DND-41 (cell line): Measurements from ENCODE around the gene MLANA.

ENCODE experiments used
- ATAC-seq: fragments of 200-7000 bp; cut with Tn5 transposase; 3 replicates; pipeline ENCODE4 v1.9.1; 2021; ENCODE audit warnings: low read depth; ENCODE audit not compliant: insufficient read depth
- DNase-seq: peaks from one replicate; pipeline ENCODE4 v3.0.0-alpha.2; 2020
- H2AFZ ChIP-seq: 2 replicates; pipeline ENCODE4 v1.6.0; 2012; ENCODE audit warnings: low read depth, low read length
- H3K27ac ChIP-seq: 2 replicates; pipeline ENCODE4 v1.5.1; 2012; ENCODE audit warnings: low read length, inconsistent platforms
- H3K27me3 ChIP-seq: fragments of 200-600 bp; sonication (generic); 2 replicates; pipeline ENCODE4 v1.6.0; 2012; ENCODE audit warnings: low read length, mild to moderate bottlenecking, inconsistent platforms; ENCODE audit not compliant: insufficient read depth, poor library complexity
- H3K36me3 ChIP-seq: 2 replicates; pipeline ENCODE4 v1.5.1; 2012; ENCODE audit warnings: low read length, inconsistent platforms; ENCODE audit not compliant: insufficient read depth
- H3K4me1 ChIP-seq: 2 replicates; pipeline ENCODE4 v1.5.1; 2012; ENCODE audit warnings: mild to moderate bottlenecking, low read length; ENCODE audit not compliant: insufficient read depth
- H3K4me2 ChIP-seq: 2 replicates; pipeline ENCODE4 v1.6.0; 2012; ENCODE audit warnings: mild to moderate bottlenecking, moderate library complexity, low read length, inconsistent platforms; ENCODE audit not compliant: insufficient read depth
- H3K4me3 ChIP-seq, 2 experiments: fragments of 200-600 bp in 1 of 2; shearing (Covaris generic) in 1 of 2; 2 replicates each; pipeline ENCODE4 v1.5.1; 2012 to 2016; ENCODE audit warnings: inconsistent platforms in 2 of 2, low read length in 2 of 2, mild to moderate bottlenecking in 2 of 2, low read depth in 1 of 2, moderate library complexity in 1 of 2
- H3K79me2 ChIP-seq: 2 replicates; pipeline ENCODE4 v1.6.0; 2012; ENCODE audit warnings: low read length, inconsistent platforms; ENCODE audit not compliant: insufficient read depth
- H3K9ac ChIP-seq: 2 replicates; pipeline ENCODE4 v1.6.0; 2012; ENCODE audit warnings: low read depth, mild to moderate bottlenecking, inconsistent platforms, low read length, moderate library complexity
- H3K9me3 ChIP-seq: 2 replicates; pipeline ENCODE4 v1.5.1; 2012; ENCODE audit warnings: low read length, moderate library complexity, mild to moderate bottlenecking, inconsistent platforms; ENCODE audit not compliant: insufficient read depth, severe bottlenecking
- H4K20me1 ChIP-seq: 2 replicates; pipeline ENCODE4 v1.6.0; 2012; ENCODE audit warnings: low read length; ENCODE audit not compliant: insufficient read depth
- EZH2 ChIP-seq: IDR thresholded peaks from 3 replicates; pipeline ENCODE4 v1.6.1; 2012; ENCODE audit warnings: borderline replicate concordance, low read depth, mild to moderate bottlenecking, moderate library complexity, low read length, inconsistent platforms; ENCODE audit not compliant: severe bottlenecking
- TF ChIP-seq, protein P1 (sequence below): IDR thresholded peaks from 2 replicates; pipeline ENCODE4 v1.5.1; 2012; ENCODE audit warnings: borderline replicate concordance, low read length, moderate library complexity, mild to moderate bottlenecking; ENCODE audit not compliant: poor library complexity, severe bottlenecking; ENCODE audit errors: extremely low read depth

The MLANA gene

DNA sequence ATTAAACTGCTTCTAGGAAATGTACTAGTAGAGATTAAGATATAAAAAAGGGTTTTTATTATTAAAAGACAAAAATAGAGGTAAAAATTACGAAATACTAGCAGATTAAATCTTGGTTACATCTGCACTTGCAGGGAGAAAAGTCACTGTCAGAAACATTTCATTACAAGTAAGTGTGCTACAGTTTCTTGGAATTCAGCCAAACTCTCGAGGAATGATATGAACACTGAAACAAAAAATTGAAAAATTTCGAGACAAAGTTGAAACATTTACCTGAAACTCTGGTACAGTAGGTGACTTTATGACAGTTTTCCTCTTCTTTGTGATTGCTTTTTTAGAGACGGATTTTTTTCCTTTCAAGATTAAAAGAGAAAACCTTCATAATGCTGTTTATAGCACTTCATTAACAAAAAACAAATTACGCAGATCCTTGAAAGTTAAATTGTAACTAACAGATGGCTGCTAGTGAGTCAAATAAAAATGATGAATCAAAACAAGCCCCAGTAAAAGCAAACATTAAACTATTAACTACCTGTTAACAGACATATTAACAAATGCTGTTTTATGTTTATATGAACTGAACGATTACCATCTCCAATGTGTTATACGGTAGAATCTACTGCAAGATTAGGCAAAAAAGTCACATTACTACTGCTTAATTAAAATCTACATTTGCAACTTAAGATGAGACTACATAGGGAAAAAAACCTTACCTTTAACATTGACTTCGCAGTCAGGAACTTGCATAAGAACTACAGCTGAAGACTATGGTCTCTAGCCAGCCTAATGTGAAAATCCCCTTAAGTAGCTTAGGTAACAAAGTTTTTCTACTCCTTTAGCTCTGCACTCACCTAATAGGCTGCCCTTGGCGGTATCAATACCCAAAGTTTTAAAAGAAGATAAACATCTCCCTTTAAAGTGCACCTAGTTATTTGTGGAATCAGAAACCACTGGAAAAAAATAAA, 63.3 kb downstream of the MLANA start:
- no peaks in the 10 kb centered on the region for H3K27me3 ChIP-seq
- TF ChIP-seq, protein P1, sequence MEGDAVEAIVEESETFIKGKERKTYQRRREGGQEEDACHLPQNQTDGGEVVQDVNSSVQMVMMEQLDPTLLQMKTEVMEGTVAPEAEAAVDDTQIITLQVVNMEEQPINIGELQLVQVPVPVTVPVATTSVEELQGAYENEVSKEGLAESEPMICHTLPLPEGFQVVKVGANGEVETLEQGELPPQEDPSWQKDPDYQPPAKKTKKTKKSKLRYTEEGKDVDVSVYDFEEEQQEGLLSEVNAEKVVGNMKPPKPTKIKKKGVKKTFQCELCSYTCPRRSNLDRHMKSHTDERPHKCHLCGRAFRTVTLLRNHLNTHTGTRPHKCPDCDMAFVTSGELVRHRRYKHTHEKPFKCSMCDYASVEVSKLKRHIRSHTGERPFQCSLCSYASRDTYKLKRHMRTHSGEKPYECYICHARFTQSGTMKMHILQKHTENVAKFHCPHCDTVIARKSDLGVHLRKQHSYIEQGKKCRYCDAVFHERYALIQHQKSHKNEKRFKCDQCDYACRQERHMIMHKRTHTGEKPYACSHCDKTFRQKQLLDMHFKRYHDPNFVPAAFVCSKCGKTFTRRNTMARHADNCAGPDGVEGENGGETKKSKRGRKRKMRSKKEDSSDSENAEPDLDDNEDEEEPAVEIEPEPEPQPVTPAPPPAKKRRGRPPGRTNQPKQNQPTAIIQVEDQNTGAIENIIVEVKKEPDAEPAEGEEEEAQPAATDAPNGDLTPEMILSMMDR: no peak
- no peak for TF ChIP-seq EZH2
- H2AFZ ChIP-seq: no peak overlapping the region
- H3K79me2 ChIP-seq: no peaks in the 10 kb centered on the region
- no peak overlapping the region for H3K27ac ChIP-seq
- H3K36me3 ChIP-seq: no peaks in the 10 kb centered on the region
- H3K4me3 ChIP-seq: no peak overlapping the region
- no peak overlapping the region for H3K9ac ChIP-seq
- H3K4me1 ChIP-seq: peaks cover 13% of the 10 kb centered on the region
- ATAC-seq (no peak), DNase-seq (no peak)
- no peaks in the 10 kb centered on the region for H3K9me3 ChIP-seq
- H3K4me2 ChIP-seq: no peak overlapping the region
- no peaks in the 10 kb centered on the region for H4K20me1 ChIP-seq

DNA sequence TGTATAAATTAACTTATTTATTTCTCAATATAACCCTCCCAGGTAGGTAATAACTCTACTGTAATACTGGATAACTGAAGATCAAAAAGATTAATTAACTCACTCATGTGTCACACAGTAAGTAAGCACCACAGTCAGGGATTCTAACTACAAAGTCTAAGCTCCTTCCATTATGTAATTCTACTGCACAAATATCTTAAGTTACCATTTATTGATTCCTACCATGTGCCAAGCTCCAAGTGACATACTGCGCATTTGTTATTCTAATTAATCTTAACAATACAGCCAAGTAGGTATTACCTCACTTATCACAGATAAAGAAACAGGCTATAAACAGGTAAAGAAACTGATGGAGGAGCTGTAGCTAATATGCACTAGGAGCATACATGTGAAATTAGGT, 66.5 kb downstream of the MLANA start:
- no peaks in the 10 kb centered on the region for H3K9me3 ChIP-seq
- TF ChIP-seq EZH2: no peak
- TF ChIP-seq, protein P1: no peak
- no peaks in the 10 kb centered on the region for H3K4me1 ChIP-seq
- H4K20me1 ChIP-seq: no peaks in the 10 kb centered on the region
- H3K4me3 ChIP-seq: no peak overlapping the region
- H3K9ac ChIP-seq: no peak overlapping the region
- ATAC-seq (no peak), DNase-seq (no peak)
- no peaks in the 10 kb centered on the region for H3K79me2 ChIP-seq
- no peaks in the 10 kb centered on the region for H3K27me3 ChIP-seq
- H2AFZ ChIP-seq: no peak overlapping the region
- H3K4me2 ChIP-seq: no peak overlapping the region
- no peaks in the 10 kb centered on the region for H3K36me3 ChIP-seq
- H3K27ac ChIP-seq: no peak overlapping the region

DNA sequence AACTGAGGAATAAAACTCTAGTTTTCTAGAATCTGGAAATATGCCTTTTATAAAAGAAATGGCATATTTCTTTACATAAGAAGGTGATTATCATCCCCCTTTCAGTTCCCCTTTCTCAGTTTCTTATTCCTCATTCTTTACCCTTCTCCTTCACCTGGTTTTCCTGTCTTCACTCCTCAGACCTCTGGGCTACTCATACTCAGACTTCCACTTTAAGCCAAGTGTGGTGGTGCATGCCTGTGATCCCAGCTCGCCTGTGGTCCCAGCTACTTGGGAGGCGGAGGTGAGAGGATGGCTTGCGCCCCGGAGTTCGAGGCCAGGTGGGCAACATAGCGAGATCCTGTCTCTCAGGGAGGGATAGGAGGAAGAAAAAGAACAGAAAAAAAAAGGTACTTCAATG, 67.6 kb downstream of the MLANA start:
- no peaks in the 10 kb centered on the region for H4K20me1 ChIP-seq
- no peak for TF ChIP-seq EZH2
- TF ChIP-seq, protein P1: no peak
- H3K4me3 ChIP-seq: no peak overlapping the region
- no peak overlapping the region for H2AFZ ChIP-seq
- no peaks in the 10 kb centered on the region for H3K9me3 ChIP-seq
- no peak overlapping the region for H3K4me2 ChIP-seq
- H3K4me1 ChIP-seq: no peaks in the 10 kb centered on the region
- H3K79me2 ChIP-seq: no peaks in the 10 kb centered on the region
- no peak for ATAC-seq
- DNase-seq: no peak
- H3K27me3 ChIP-seq: no peaks in the 10 kb centered on the region
- H3K36me3 ChIP-seq: no peaks in the 10 kb centered on the region
- H3K9ac ChIP-seq: no peak overlapping the region
- no peak overlapping the region for H3K27ac ChIP-seq
